OCI-LY7 (cell line): ENCODE data around the gene WDR64. TPM values are rescaled to one million over a fixed set of nuclear protein-coding genes. Genes with fewer than 3 reads are reported as not detected.

ENCODE experiments used
- BruUV-seq: library from RNA; stranded (reverse); fragments of 400-500 nt; replicated peaks from 2 replicates; lab custom pipeline; 2021; lab: Mats Ljungman, UMichigan
- CTCF ChIA-PET: fragments of 300-600 bp; sonication (Branson Sonifier 250); formaldehyde crosslinking; loops from one replicate; lab custom pipeline; 2022; ENCODE audit warnings: antibody characterized with exemption; ENCODE audit not compliant: unreplicated experiment; lab: Charles Lee
- POLR2A ChIA-PET: fragments of 300-600 bp; sonication (Branson Sonifier 250); formaldehyde crosslinking; loops from one replicate; lab custom pipeline; 2022; ENCODE audit warnings: antibody characterized with exemption; lab: Charles Lee
- DNase-seq: peaks from one replicate; pipeline ENCODE4 v3.0.0-alpha.2; 2015; ENCODE audit warnings: low spot score
- H2AFZ ChIP-seq: fragments of 200-600 bp; sonication (generic), shearing (Covaris generic); 2 replicates; pipeline ENCODE4 v1.6.1; 2014; ENCODE audit warnings: mild to moderate bottlenecking, antibody characterized with exemption, low read length, moderate library complexity
- H3K27ac ChIP-seq: fragments of 200-600 bp; sonication (generic); 2 replicates; pipeline ENCODE4 v1.5.1; 2014; ENCODE audit warnings: mixed run types, low read depth, mild to moderate bottlenecking, moderate library complexity, low read length, inconsistent platforms; ENCODE audit not compliant: poor library complexity, severe bottlenecking
- H3K36me3 ChIP-seq: fragments of 200-600 bp; sonication (generic); 2 replicates; pipeline ENCODE4 v1.6.1; 2014; ENCODE audit warnings: mild to moderate bottlenecking, antibody characterized with exemption, low read length, moderate library complexity, mixed read lengths; ENCODE audit not compliant: insufficient read depth
- H3K4me1 ChIP-seq: fragments of 200-600 bp; sonication (generic); 2 replicates; pipeline ENCODE4 v1.5.1; 2014; ENCODE audit warnings: mild to moderate bottlenecking, low read length; ENCODE audit not compliant: insufficient read depth, poor library complexity, severe bottlenecking
- H3K4me2 ChIP-seq: fragments of 200-600 bp; sonication (generic); 2 replicates; pipeline ENCODE4 v1.6.1; 2014; ENCODE audit warnings: mild to moderate bottlenecking, low read length
- H3K4me3 ChIP-seq: fragments of 200-600 bp; sonication (generic); 2 replicates; pipeline ENCODE4 v1.5.1; 2014; ENCODE audit warnings: mild to moderate bottlenecking, low read depth, low read length; ENCODE audit not compliant: poor library complexity, severe bottlenecking
- H3K79me2 ChIP-seq: fragments of 200-600 bp; sonication (generic); 2 replicates; pipeline ENCODE4 v1.6.1; 2016; ENCODE audit warnings: low read depth, mild to moderate bottlenecking, low read length, moderate library complexity, mixed read lengths; ENCODE audit not compliant: insufficient read depth
- H3K9me2 ChIP-seq: fragments of 200-600 bp; sonication (generic); 2 replicates; pipeline ENCODE4 v1.6.1; 2016; ENCODE audit warnings: mild to moderate bottlenecking, low read length, mixed read lengths; ENCODE audit not compliant: insufficient read depth
- H3K9me3 ChIP-seq: fragments of 200-600 bp; sonication (generic); 2 replicates; pipeline ENCODE4 v1.6.1; 2014; ENCODE audit warnings: mild to moderate bottlenecking, mixed run types, low read length, mixed read lengths
- H4K20me1 ChIP-seq: fragments of 200-600 bp; sonication (generic); 2 replicates; pipeline ENCODE4 v1.6.1; 2014; ENCODE audit warnings: mild to moderate bottlenecking, antibody characterized with exemption, low read length, moderate library complexity, mixed read lengths; ENCODE audit not compliant: insufficient read depth
- CTCF ChIP-seq: fragments of 200-600 bp; sonication (generic); conservative IDR thresholded peaks from 2 replicates; pipeline ENCODE4 v1.5.1; 2014; ENCODE audit warnings: mild to moderate bottlenecking, antibody characterized with exemption, low read length, moderate library complexity, mixed read lengths
- EZH2phosphoT487 ChIP-seq: fragments of 200-600 bp; sonication (generic); IDR thresholded peaks from 2 replicates; pipeline ENCODE4 v1.6.1; 2018; ENCODE audit warnings: low read depth, borderline replicate concordance, mild to moderate bottlenecking, mixed run types, antibody characterized with exemption, low read length, moderate library complexity, mixed read lengths
- intact Hi-C: fragments of 100-400 bp; cut with micrococcal nuclease; formaldehyde crosslinking; loops from one replicate; pipeline ENCODE4 v1.10.0; 2022; ENCODE audit not compliant: unreplicated experiment
- total RNA-seq, 2 experiments: library from RNA; depleted of rRNA in 1 of 2; stranded (reverse); fragments of >200 nt in 1 of 2; shearing (Covaris generic) in 1 of 2; gene quantifications; 2 replicates each; pipeline ENCODE4 v1.2.3, GENCODE V29; 2014 to 2022

WDR64 gene
- total RNA-seq, 2 experiments from 2014 or later: not detected

GRCh38 chr1:241846375-241846774 lies 194.3 kb downstream of the WDR64 start:
- Histone ChIP-seq H2AFZ (peak overlapping the region; percentile 95; the same call in 1 of the 2 replicates), H3K79me2 (peaks cover 33% of the 10 kb centered on the region), H3K9me2 (no peaks in the 10 kb centered on the region), H3K4me2 (peak overlapping the region; percentile 88; the same call in 1 of the 2 replicates), H3K27ac (no peak overlapping the region), H4K20me1 (peaks cover 15% of the 10 kb centered on the region; the same call in 1 of the 2 replicates), H3K9me3 (no peaks in the 10 kb centered on the region), H3K36me3 (peaks cover 27% of the 10 kb centered on the region), H3K4me1 (peaks cover 26% of the 10 kb centered on the region), H3K4me3 (no peak overlapping the region)
- DNase-seq: no peak
- TF ChIP-seq EZH2phosphoT487 (no peak), CTCF (no peak)
- ChIA-PET POLR2A (interaction anchor here (1.7 kb wide), 1 partner anchor 321 kb away, joined by 3 read pairs; no protein-coding TSS in a partner anchor), CTCF (no interaction called here)
- BruUV-seq: no TSS peak
- intact Hi-C loops: loop anchor here (5.0 kb wide), 1 partner anchor 234 kb away; no protein-coding TSS in a partner anchor

GRCh38 chr1:241846862-241847539 lies 194.9 kb downstream of the WDR64 start:
- intact Hi-C loops: loop anchor here (5.0 kb wide), 1 partner anchor 235 kb away; no protein-coding TSS in a partner anchor
- no peaks in the 10 kb centered on the region for H3K9me2 ChIP-seq
- H4K20me1 ChIP-seq: peaks cover 15% of the 10 kb centered on the region; the same call in 1 of the 2 replicates
- peaks cover 33% of the 10 kb centered on the region for H3K36me3 ChIP-seq
- H3K4me1 ChIP-seq: peaks cover 26% of the 10 kb centered on the region
- ChIA-PET CTCF (interaction anchor here (1.1 kb wide), 1 partner anchor 249 kb away, joined by 3 read pairs; no protein-coding TSS in a partner anchor), POLR2A (interaction anchor here (0.5 to 1.7 kb wide), 9 partner anchors 9 to 321 kb away, joined by 3 to 4 read pairs (median 3); no protein-coding TSS in a partner anchor)
- no peak for TF ChIP-seq EZH2phosphoT487
- no peak for TF ChIP-seq CTCF
- no peak for DNase-seq
- H3K4me2 ChIP-seq: peak overlapping the region; percentile 88
- H3K9me3 ChIP-seq: no peaks in the 10 kb centered on the region
- BruUV-seq: TSS peak; percentile 95
- peak overlapping the region; percentile 98 for H3K4me3 ChIP-seq
- H3K79me2 ChIP-seq: peaks cover 39% of the 10 kb centered on the region
- H2AFZ ChIP-seq: peak overlapping the region; percentile 95
- peak overlapping the region; percentile 94 for H3K27ac ChIP-seq

DNA sequence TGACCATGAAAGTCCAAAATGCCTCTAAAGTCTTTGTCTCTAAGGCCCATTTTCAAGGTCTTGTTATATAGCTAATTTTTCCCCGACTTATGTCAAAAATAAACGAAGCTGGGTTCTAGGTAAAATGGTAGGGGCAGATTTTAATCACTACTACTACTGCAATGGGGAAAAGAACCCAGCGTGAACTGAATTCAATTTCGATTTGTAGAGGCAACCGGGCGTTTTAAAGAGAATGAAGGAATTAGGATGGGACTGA lies 195.4 kb downstream of the WDR64 start:
- no TSS peak for BruUV-seq
- ChIA-PET POLR2A (interaction anchor here (0.5 to 1.7 kb wide), 10 partner anchors 10 to 322 kb away, joined by 3 to 4 read pairs (median 3); no protein-coding TSS in a partner anchor), CTCF (interaction anchor here (1.1 kb wide), 1 partner anchor 250 kb away, joined by 3 read pairs; no protein-coding TSS in a partner anchor)

More for the DNA sequence above, 195.4 kb downstream of the WDR64 start:
- Histone ChIP-seq H3K4me3 (peak overlapping the region; percentile 98), H3K9me2 (no peaks in the 10 kb centered on the region), H3K36me3 (peaks cover 38% of the 10 kb centered on the region), H3K27ac (peak overlapping the region; percentile 94), H3K9me3 (no peaks in the 10 kb centered on the region), H4K20me1 (peaks cover 15% of the 10 kb centered on the region; the same call in 1 of the 2 replicates), H3K79me2 (peaks cover 43% of the 10 kb centered on the region), H3K4me2 (peak overlapping the region; percentile 88), H2AFZ (peak overlapping the region; percentile 95), H3K4me1 (peaks cover 26% of the 10 kb centered on the region)
- intact Hi-C loops: loop anchor here (5.0 kb wide), 1 partner anchor 235 kb away; no protein-coding TSS in a partner anchor
- TF ChIP-seq EZH2phosphoT487 (no peak), CTCF (no peak)
- DNase-seq: no peak
